OCI-LY3 (cell line): ENCODE data around the gene LHFPL2.

Experiments used
- H2AFZ ChIP-seq: fragments of 200-600, 300-600 bp; shearing (Covaris generic); 2 replicates; pipeline ENCODE4 v1.6.0; 2014; ENCODE audit warnings: antibody characterized with exemption, low read depth, low read length
- H3K27ac ChIP-seq: fragments of 200-600, 300-600 bp; sonication (generic); 2 replicates; pipeline ENCODE4 v1.5.1; 2014; ENCODE audit warnings: mild to moderate bottlenecking, low read length, moderate library complexity, mixed read lengths
- H3K27me3 ChIP-seq: fragments of 200-600, 300-600 bp; sonication (generic); 2 replicates; pipeline ENCODE4 v1.6.1; 2014; ENCODE audit warnings: low read depth, low read length, mixed read lengths
- H3K36me3 ChIP-seq: fragments of 200-600, 300-600 bp; sonication (generic); replicated peaks from 2 replicates; pipeline ENCODE3; 2014; ENCODE audit warnings: low read depth, low read length, mixed read lengths
- H3K4me1 ChIP-seq: fragments of 300-600, 200-600 bp; sonication (generic); 2 replicates; pipeline ENCODE4 v1.6.1; 2014; ENCODE audit warnings: low read length, mixed read lengths
- H3K4me2 ChIP-seq: fragments of 200-600, 300-600 bp; sonication (generic); 2 replicates; pipeline ENCODE4 v1.6.1; 2014; ENCODE audit warnings: low read length, mixed read lengths
- H3K4me3 ChIP-seq: fragments of 300-600, 200-600 bp; sonication (generic); 2 replicates; pipeline ENCODE4 v1.5.1; 2014; ENCODE audit warnings: antibody characterized with exemption, mild to moderate bottlenecking, low read length, moderate library complexity
- H3K79me2 ChIP-seq: fragments of 300-600, 200-600 bp; shearing (Covaris generic); 2 replicates; pipeline ENCODE4 v1.6.1; 2014; ENCODE audit warnings: mild to moderate bottlenecking, low read length, mixed read lengths
- H3K9ac ChIP-seq: fragments of 300-600, 200-600 bp; shearing (Covaris generic); 2 replicates; pipeline ENCODE4 v1.6.0; 2014; ENCODE audit warnings: mild to moderate bottlenecking, low read length, moderate library complexity
- H3K9me3 ChIP-seq: fragments of 200-600, 300-600 bp; shearing (Covaris generic); 2 replicates; pipeline ENCODE4 v1.6.1; 2014; ENCODE audit warnings: low read length, mixed read lengths; ENCODE audit not compliant: insufficient read depth
- H4K20me1 ChIP-seq: fragments of 200-600, 300-600 bp; sonication (generic); 2 replicates; pipeline ENCODE4 v1.6.1; 2016; ENCODE audit warnings: low read length, mixed read lengths; ENCODE audit not compliant: insufficient read depth
- CTCF ChIP-seq: fragments of 200-600, 300-600 bp; sonication (generic); IDR thresholded peaks from 2 replicates; pipeline ENCODE4 v1.5.1; 2014; ENCODE audit warnings: antibody characterized with exemption, low read length, low read depth
- EZH2phosphoT487 ChIP-seq: fragments of 200-600 bp; shearing (Covaris generic); IDR thresholded peaks from 2 replicates; pipeline ENCODE4 v1.6.1; 2018; ENCODE audit warnings: antibody characterized with exemption, mixed run types, low read depth

The LHFPL2 gene

GRCh38 chr5:78644741-78645300 lies 3.8 kb downstream of the LHFPL2 start:
- Histone ChIP-seq H3K4me1 (peaks cover 6% of the 10 kb centered on the region), H4K20me1 (no peaks in the 10 kb centered on the region), H3K27ac (no peak overlapping the region), H3K9ac (no peak overlapping the region), H3K27me3 (peaks cover 13% of the 10 kb centered on the region), H3K4me3 (no peak overlapping the region), H3K4me2 (no peak overlapping the region), H2AFZ (no peak overlapping the region), H3K79me2 (no peaks in the 10 kb centered on the region), H3K36me3 (no peaks in the 10 kb centered on the region), H3K9me3 (no peaks in the 10 kb centered on the region)
- TF ChIP-seq CTCF, result no peak
- TF ChIP-seq EZH2phosphoT487, result no peak

GRCh38 chr5:78644129-78644528 lies 4.4 kb downstream of the LHFPL2 start:
- H3K9ac ChIP-seq, result no peak overlapping the region
- peaks cover 13% of the 10 kb centered on the region for H3K27me3 ChIP-seq
- no peaks in the 10 kb centered on the region for H3K36me3 ChIP-seq
- no peaks in the 10 kb centered on the region for H3K9me3 ChIP-seq
- H3K79me2 ChIP-seq, result no peaks in the 10 kb centered on the region
- no peak for TF ChIP-seq CTCF
- no peak for TF ChIP-seq EZH2phosphoT487
- no peaks in the 10 kb centered on the region for H4K20me1 ChIP-seq
- no peak overlapping the region for H2AFZ ChIP-seq
- peaks cover 6% of the 10 kb centered on the region for H3K4me1 ChIP-seq
- no peak overlapping the region for H3K4me3 ChIP-seq
- no peak overlapping the region for H3K27ac ChIP-seq
- no peak overlapping the region for H3K4me2 ChIP-seq

GRCh38 chr5:78642701-78643100 lies 5.9 kb downstream of the LHFPL2 start:
- H2AFZ ChIP-seq, result no peak overlapping the region
- H3K27ac ChIP-seq, result no peak overlapping the region
- H3K27me3 ChIP-seq, result peaks cover 11% of the 10 kb centered on the region
- no peak overlapping the region for H3K4me2 ChIP-seq
- no peak overlapping the region for H3K4me3 ChIP-seq
- no peaks in the 10 kb centered on the region for H4K20me1 ChIP-seq
- no peaks in the 10 kb centered on the region for H3K9me3 ChIP-seq
- no peaks in the 10 kb centered on the region for H3K79me2 ChIP-seq
- TF ChIP-seq CTCF (no peak), EZH2phosphoT487 (no peak)
- peaks cover 4% of the 10 kb centered on the region for H3K4me1 ChIP-seq
- H3K36me3 ChIP-seq, result no peaks in the 10 kb centered on the region
- no peak overlapping the region for H3K9ac ChIP-seq

- H3K27ac ChIP-seq, result no peak overlapping the region
- H3K79me2 ChIP-seq, result no peaks in the 10 kb centered on the region
- no peak overlapping the region for H3K9ac ChIP-seq
- no peak overlapping the region for H3K4me2 ChIP-seq
- no peak for TF ChIP-seq EZH2phosphoT487
- no peak for TF ChIP-seq CTCF
- no peaks in the 10 kb centered on the region for H3K36me3 ChIP-seq
- no peaks in the 10 kb centered on the region for H3K4me1 ChIP-seq
- no peaks in the 10 kb centered on the region for H3K27me3 ChIP-seq
- H3K9me3 ChIP-seq, result no peaks in the 10 kb centered on the region
- no peaks in the 10 kb centered on the region for H4K20me1 ChIP-seq
- H3K4me3 ChIP-seq, result no peak overlapping the region
- no peak overlapping the region for H2AFZ ChIP-seq
Measured at GRCh38 chr5:78640662-78641474, 7.7 kb downstream of the LHFPL2 start.
